Medulla oblongata (tissue), 1 donor: ENCODE results near the gene CERK.
"Not testable (repeated sequence)": the region's sequence is repeated elsewhere in the genome, so short reads cannot be mapped to it uniquely, and the experiment has no call there.

Experiments used
- DNase-seq: peaks from one replicate; pipeline ENCODE4 v3.0.0-alpha.2; 2015; ENCODE audit errors: extremely low spot score

CERK gene

DNA sequence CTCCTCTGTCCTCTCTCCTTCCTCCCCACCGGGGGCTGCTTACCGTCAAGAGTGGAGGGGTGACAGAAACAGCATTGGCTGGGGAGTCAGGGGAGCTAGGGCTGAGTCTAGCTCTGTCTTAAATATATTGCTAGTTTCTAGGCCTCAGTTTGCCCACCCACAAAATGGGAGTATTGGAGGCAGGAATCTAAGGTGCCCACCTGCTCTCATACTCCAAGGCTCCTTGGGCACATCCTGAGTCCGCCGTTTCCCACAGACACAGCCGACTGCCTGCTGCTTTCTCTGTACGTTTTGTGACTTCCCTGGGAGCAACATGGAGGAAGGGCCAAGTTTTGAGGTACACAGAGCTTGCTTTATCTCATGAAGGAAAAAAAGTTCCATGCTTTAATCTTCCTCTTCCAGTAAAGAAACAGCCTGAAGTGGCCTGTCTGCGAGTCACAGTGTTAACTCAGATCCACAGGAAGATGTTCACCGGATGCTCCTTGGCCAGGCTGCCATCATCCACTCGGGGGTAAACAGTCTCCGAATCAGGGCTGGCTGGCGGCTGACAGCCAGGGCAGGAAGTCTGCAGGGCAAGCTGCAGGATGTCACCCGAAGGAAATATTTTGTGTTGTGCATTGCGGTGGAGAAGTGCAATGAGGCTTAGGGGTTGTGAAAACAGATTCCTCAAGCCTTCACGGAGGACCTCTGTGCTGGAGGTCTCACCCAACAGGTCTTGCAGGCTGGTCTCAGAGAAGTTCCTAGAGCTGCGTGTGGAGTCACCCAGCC lies 11.0 kb upstream of the CERK start:
- DNase-seq, result no peak

DNA sequence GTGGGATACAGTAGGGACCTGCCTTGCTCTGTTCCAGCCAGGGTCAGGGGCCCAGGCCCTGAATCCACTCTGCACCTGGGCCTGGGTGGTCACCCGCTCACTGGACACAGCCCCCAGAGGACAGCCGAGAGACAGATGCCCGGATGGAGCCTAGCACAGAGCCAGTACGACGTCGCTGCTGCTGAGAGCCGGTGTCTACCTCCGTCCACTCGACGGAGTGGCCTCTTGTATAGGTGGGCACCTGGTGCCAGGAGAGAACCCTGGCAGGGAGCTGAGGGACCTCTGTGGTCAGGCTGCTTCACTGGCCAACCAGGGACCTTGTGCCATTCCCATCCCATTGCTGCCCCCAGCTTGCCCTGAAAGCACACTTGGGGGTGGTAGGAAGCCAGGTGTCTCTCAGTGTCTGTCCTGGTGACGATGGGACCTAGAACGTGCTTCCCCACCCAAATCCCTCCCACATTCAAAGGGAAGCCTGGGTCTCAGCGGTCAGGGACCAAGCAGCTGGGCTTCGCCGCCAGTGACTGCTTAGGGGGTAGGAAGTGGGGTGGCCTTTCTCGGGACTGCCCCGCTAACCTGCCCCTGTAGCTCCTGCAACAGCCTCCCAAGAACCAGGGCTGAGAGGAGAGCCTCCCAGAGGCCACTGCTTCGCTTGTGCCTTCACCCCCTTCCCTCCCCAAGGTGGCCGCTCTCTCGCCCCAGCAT lies 10.3 kb upstream of the CERK start:
- DNase-seq, result no peak

- no peak for DNase-seq
Observed at GRCh38 chr22:46747646-46748045, 9.6 kb upstream of the CERK start.

GRCh38 chr22:46746620-46747019 lies 8.6 kb upstream of the CERK start:
- no peak for DNase-seq

- no peak for DNase-seq
Observed at GRCh38 chr22:46746192-46746591, 8.1 kb upstream of the CERK start.

GRCh38 chr22:46744581-46744980 lies 6.5 kb upstream of the CERK start:
- no peak for DNase-seq

DNA sequence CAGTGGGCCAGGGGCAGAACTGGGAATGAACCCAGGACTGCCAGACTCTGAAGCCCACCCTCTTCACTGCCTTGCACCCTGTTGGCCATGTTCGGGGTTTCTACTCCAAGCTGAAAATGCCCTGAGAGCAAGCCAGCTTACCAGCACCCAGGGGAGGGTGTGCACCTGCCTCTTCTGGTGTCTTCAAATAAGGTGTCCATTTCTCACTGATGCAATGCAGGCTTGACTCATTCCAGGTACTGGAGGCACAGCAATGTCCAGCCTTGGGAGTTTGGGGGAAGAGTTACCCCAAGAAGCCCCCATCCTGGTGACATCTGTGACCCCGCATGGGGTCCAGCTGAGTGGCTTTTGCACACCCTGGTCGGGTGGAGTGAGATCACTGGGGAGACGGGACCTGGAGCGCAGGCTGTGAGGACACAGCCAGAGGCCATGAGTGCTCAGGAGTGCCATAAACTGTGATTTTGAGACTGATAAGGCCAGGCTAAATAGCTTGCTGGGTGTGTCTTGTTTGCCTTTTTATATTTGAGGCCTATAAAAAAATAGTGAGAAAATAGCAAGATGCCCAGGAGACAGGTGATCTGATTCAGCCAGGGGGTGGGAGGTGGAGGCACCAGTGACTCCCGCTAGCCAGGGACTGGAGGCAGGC lies 4.6 kb upstream of the CERK start:
- DNase-seq, result no peak

DNA sequence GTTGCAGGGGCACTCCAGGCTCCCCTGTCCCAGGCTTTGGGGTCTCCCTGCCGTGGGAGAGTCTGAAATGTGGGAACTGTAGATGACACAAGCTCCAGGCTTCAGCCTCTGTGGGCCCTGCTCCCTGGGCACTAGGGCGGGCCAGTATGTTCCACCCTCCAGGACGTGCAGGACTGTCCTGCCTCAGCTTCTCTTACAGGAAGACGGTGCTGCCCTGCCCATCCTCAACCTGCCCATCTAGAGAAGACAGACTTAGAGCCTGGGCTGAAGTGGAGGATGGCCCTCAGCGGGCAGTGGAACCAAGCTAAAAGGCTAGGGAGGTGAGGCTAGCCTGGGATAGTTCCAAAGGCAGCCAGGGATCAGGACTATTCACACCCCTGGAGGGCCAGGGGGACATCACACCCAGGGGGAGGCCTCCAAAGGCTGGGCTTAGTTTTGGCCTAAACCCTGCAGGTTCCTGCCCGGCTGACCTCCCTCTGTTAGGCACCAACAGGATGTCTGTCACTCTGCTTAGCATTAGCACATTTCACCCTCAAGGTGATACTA lies 4.0 kb upstream of the CERK start:
- DNase-seq, result no peak

- no peak for DNase-seq
Observed at GRCh38 chr22:46740910-46741780, 3.1 kb upstream of the CERK start.

GRCh38 chr22:46739094-46739870 lies 1.2 kb upstream of the CERK start:
- peak; percentile 30 for DNase-seq

DNA sequence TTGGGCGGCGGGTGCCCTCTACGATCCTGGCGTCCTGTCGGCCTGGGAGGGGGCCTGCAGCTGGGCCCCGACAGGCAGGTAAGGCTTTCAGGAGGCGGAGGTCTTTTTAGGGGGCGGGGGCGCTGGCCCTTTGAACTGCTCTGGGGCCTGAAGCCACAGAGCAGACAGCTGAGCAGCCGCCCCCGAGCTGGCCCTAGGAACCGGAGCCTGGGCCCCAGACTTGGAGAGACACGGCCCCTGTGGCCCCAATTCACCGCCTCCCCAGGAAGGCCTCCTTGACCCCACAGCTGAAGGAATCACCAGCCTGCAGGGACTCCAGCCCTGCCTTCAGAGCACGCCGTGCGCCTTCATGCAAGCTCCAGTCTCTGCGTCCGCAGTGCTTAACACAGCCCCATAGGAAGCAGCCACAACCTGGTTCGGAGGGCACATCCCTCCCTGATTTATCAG lies 618 bp upstream of the CERK start:
- no peak for DNase-seq

DNA sequence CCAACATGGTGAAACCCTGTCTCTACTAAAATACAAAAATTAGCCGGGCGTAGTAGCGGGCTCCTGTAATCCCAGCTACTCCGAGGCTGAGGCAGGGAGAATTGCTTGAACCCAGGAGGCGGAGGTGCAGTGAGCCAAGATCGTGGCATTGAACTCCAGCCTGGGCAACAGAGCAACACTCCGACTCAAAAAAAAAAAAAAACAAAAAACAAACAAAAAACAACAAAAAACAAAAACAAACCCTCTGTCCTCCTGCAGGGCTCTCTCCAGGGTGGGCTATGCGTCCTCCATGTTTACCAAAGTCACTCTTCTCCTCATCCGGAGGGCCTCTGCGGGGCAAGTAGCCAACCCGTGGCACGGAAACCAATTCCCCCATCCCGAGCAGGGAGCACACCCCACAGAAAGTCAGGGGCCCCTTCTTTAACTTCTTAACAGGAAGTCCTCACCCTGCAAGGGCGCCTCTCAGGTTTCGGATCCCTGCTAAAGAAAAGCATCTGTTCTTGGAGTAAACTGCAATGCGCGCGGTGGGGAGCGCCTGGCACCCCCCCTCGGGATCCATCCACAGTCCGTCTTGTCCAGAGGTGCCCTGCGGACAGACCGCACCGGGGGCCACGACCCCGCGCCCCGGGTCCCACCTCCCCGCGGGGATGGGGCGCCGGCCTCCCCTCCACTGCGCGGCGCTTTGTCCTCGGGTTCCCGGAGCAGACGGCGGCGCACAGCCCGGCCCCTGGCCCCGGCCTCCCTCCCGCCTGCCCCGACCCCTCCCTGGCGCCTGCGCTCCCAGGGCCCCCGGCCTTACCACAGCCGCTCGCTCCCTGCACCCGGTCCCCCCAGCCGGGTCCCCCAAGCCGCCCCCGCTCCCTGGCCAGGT lies 712 bp downstream of the CERK start:
- peak; percentile 51 for DNase-seq

- no peak for DNase-seq
Observed at GRCh38 chr22:46736705-46737104, 1.3 kb downstream of the CERK start.

GRCh38 chr22:46735747-46736608 lies 2.1 kb downstream of the CERK start:
- DNase-seq, result no peak

- DNase-seq, result peak; percentile 47
Observed at GRCh38 chr22:46734830-46735453, 3.1 kb downstream of the CERK start.

GRCh38 chr22:46734213-46734722 lies 3.8 kb downstream of the CERK start:
- not testable (repeated sequence) for DNase-seq

- DNase-seq, result peak; percentile 27
Observed at GRCh38 chr22:46732513-46732912, 5.5 kb downstream of the CERK start.

DNA sequence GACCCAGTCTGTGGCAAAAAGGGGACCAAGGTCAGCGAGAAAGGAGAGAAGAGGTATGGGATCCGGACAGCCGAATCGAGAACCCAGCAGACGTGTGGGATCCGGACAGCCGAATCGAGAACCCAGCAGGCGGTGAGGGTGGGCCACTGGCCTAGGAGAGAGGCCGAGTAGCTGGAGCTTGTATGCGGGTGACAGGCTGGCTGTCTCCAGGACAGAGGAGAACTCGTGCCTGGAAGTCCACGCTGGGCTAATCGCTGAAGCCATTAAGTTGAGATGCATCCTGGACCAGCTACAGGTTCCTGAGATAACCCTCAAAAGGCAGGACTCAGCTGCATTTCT lies 6.0 kb downstream of the CERK start:
- DNase-seq, result no peak
